ENCODE measurements around the gene MPP7.
"Not testable (repeated sequence)": the region's sequence is repeated elsewhere in the genome, so short reads cannot be mapped to it uniquely, and the experiment has no call there.

MPP7 gene

DNA sequence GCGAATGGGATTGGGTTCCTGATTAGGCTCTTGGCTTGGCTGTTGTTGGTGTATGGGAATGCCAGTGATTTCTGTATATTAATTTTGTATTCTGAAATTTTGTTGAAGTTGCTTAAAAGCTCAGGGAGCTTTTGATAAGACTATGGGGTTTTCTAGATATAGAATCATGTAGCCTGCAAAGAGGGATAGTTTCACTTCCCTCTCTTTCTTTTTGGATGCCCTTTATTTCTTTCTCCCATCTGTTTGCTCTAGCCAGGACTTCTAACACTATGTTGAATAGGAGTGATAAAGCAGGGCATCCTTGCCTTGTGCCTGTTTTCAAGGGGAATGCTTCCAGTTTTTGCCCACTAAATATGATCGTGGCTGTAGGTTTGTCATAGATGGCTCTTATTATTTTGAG, 40.4 kb upstream of the MPP7 start:
- H3K36me3 ChIP-seq (ENCODE audit: control insufficient read depth, low read length) = no peaks in the 10 kb centered on the region
- H3K9me3 ChIP-seq (ENCODE audit: control insufficient read depth, insufficient read depth, low read length) = no peaks in the 10 kb centered on the region
- no peaks in the 10 kb centered on the region for H4K20me1 ChIP-seq (ENCODE audit: control insufficient read depth, insufficient read depth, low read depth, low read length)
- H3K4me2 ChIP-seq (ENCODE audit: low read length) = no peak overlapping the region
- H3K4me1 ChIP-seq (ENCODE audit: control insufficient read depth, low read length) = no peaks in the 10 kb centered on the region
- no peaks in the 10 kb centered on the region for H3F3A ChIP-seq (ENCODE audit: control insufficient read depth, insufficient read depth)
- no peaks in the 10 kb centered on the region for H3K9me2 ChIP-seq (replicated peaks; ENCODE audit: control insufficient read depth, low read length)
- TF ChIP-seq, protein P1, sequence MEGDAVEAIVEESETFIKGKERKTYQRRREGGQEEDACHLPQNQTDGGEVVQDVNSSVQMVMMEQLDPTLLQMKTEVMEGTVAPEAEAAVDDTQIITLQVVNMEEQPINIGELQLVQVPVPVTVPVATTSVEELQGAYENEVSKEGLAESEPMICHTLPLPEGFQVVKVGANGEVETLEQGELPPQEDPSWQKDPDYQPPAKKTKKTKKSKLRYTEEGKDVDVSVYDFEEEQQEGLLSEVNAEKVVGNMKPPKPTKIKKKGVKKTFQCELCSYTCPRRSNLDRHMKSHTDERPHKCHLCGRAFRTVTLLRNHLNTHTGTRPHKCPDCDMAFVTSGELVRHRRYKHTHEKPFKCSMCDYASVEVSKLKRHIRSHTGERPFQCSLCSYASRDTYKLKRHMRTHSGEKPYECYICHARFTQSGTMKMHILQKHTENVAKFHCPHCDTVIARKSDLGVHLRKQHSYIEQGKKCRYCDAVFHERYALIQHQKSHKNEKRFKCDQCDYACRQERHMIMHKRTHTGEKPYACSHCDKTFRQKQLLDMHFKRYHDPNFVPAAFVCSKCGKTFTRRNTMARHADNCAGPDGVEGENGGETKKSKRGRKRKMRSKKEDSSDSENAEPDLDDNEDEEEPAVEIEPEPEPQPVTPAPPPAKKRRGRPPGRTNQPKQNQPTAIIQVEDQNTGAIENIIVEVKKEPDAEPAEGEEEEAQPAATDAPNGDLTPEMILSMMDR (IDR thresholded peaks at IDR 0.05; ENCODE audit: low read depth, low read length, poor library complexity, severe bottlenecking) = no peak
- H3K27me3 ChIP-seq (ENCODE audit: control insufficient read depth, low read length) = no peaks in the 10 kb centered on the region
- no peaks in the 10 kb centered on the region for H3K79me2 ChIP-seq (ENCODE audit: control insufficient read depth, low read length)
- H3K4me3 ChIP-seq (ENCODE audit: low read length) = no peak overlapping the region
- no peak overlapping the region for H3K27ac ChIP-seq (ENCODE audit: low read depth, low read length)

DNA sequence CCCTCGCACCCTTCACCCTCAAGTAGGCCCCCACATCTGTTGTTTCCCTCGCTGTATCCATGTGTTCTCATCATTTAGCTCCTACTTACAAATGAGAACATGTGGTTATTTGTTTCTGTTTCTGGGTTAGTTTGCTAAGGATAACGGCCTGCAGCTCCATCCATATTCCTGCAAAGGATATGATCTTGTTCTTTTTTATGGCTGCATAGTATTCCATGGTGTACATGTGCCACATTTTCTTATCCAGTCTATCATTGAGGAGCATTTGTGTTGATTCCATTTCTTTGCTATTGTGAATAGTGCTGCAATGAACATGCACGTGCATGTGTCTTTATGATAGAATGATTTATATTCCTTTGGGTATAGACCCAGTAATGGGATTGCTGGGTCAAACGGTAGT, 38.8 kb upstream of the MPP7 start:
- not testable (repeated sequence) for H3F3A ChIP-seq (ENCODE audit: control insufficient read depth, insufficient read depth); H3K79me2 ChIP-seq (ENCODE audit: control insufficient read depth, low read length); H4K20me1 ChIP-seq (ENCODE audit: control insufficient read depth, insufficient read depth, low read depth, low read length); H3K27ac ChIP-seq (ENCODE audit: low read depth, low read length); H3K9me2 ChIP-seq (replicated peaks; ENCODE audit: control insufficient read depth, low read length); H3K4me1 ChIP-seq (ENCODE audit: control insufficient read depth, low read length); H3K9me3 ChIP-seq (ENCODE audit: control insufficient read depth, insufficient read depth, low read length); H3K27me3 ChIP-seq (ENCODE audit: control insufficient read depth, low read length); H3K36me3 ChIP-seq (ENCODE audit: control insufficient read depth, low read length); H3K4me3 ChIP-seq (ENCODE audit: low read length); H3K4me2 ChIP-seq (ENCODE audit: low read length)

DNA sequence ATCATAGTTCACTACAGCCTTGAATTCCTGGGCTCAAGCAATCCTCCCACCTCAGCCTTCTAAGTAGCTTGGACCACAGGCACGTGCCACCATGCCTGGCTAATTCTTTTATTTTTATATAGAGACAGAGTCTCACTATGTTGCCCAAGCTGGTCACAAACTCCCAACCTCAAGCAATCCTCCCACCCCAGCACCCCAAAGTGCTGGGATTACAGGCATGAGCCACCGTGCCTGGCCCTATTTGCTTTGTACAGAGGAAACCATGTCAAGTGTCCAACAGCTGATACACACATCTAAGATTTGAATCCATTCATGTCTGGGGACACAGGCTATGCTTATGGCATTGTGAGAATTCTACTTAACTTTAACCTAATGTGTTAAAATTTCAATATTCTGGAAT, 29.9 kb upstream of the MPP7 start:
- Histone ChIP-seq H3K27ac (ENCODE audit: low read depth, low read length) (no peak overlapping the region), H4K20me1 (ENCODE audit: control insufficient read depth, insufficient read depth, low read depth, low read length) (no peaks in the 10 kb centered on the region), H3K36me3 (ENCODE audit: control insufficient read depth, low read length) (no peaks in the 10 kb centered on the region), H3K4me1 (ENCODE audit: control insufficient read depth, low read length) (no peaks in the 10 kb centered on the region), H3K4me3 (ENCODE audit: low read length) (no peak overlapping the region), H3K4me2 (ENCODE audit: low read length) (no peak overlapping the region), H3K79me2 (ENCODE audit: control insufficient read depth, low read length) (no peaks in the 10 kb centered on the region), H3K9me3 (ENCODE audit: control insufficient read depth, insufficient read depth, low read length) (no peaks in the 10 kb centered on the region), H3F3A (ENCODE audit: control insufficient read depth, insufficient read depth) (no peaks in the 10 kb centered on the region), H3K9me2 (replicated peaks; ENCODE audit: control insufficient read depth, low read length) (no peaks in the 10 kb centered on the region), H3K27me3 (ENCODE audit: control insufficient read depth, low read length) (peaks cover 7% of the 10 kb centered on the region)
- no peak for TF ChIP-seq EZH2phosphoT487 (IDR thresholded peaks at IDR 0.05; ENCODE audit: borderline replicate concordance, low read length)
- TF ChIP-seq, protein P1 (IDR thresholded peaks at IDR 0.05; ENCODE audit: low read depth, low read length, poor library complexity, severe bottlenecking) = no peak

DNA sequence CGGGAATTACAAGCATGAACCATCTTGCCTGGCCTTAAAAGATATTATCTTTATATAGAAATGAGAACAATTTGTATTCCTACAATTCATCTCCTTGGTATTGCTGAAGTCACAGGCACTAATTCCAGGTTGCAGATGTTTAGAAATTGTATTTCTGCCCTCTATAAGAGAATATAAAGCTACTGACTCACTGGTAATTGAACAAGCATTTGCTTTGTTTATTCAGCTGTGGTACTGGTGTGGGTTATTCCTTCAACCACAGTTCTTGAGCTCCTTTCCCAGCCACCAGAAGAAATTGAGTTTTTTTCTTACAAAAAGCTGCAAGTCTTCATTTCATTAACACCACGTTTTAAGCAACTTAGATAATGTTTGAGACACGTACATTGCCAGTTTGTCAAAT, 29.0 kb upstream of the MPP7 start:
- Histone ChIP-seq H4K20me1 (ENCODE audit: control insufficient read depth, insufficient read depth, low read depth, low read length) (no peaks in the 10 kb centered on the region), H3K27ac (ENCODE audit: low read depth, low read length) (no peak overlapping the region), H3K4me1 (ENCODE audit: control insufficient read depth, low read length) (no peaks in the 10 kb centered on the region), H3F3A (ENCODE audit: control insufficient read depth, insufficient read depth) (no peaks in the 10 kb centered on the region), H3K4me3 (ENCODE audit: low read length) (no peak overlapping the region), H3K9me3 (ENCODE audit: control insufficient read depth, insufficient read depth, low read length) (no peaks in the 10 kb centered on the region), H3K79me2 (ENCODE audit: control insufficient read depth, low read length) (no peaks in the 10 kb centered on the region), H3K9me2 (replicated peaks; ENCODE audit: control insufficient read depth, low read length) (no peaks in the 10 kb centered on the region), H3K27me3 (ENCODE audit: control insufficient read depth, low read length) (peaks cover 7% of the 10 kb centered on the region), H3K4me2 (ENCODE audit: low read length) (no peak overlapping the region), H3K36me3 (ENCODE audit: control insufficient read depth, low read length) (no peaks in the 10 kb centered on the region)
- TF ChIP-seq, protein P1 (IDR thresholded peaks at IDR 0.05; ENCODE audit: low read depth, low read length, poor library complexity, severe bottlenecking) = no peak
- TF ChIP-seq EZH2phosphoT487 (IDR thresholded peaks at IDR 0.05; ENCODE audit: borderline replicate concordance, low read length) = no peak
